Liver (tissue), 9 donors: ENCODE results near the gene ARPC4. TPM values are rescaled to one million over a fixed set of nuclear protein-coding genes. Genes with fewer than 3 reads are reported as not detected.

Experiments used
- DNase-seq: peaks from one replicate; pipeline ENCODE4 v3.0.0-alpha.2; 2017; ENCODE audit warnings: low spot score
- H3K27ac ChIP-seq, 2 donors: one replicate each; pipeline ENCODE4 v1.7.0; 2013; ENCODE audit warnings: inconsistent platforms in 2 of 2, low read length in 2 of 2, control low read depth in 1 of 2, low read depth in 1 of 2, mild to moderate bottlenecking in 1 of 2
- H3K27me3 ChIP-seq, 4 donors: one replicate each; pipeline versions ENCODE4 v1.6.1 to v1.7.0; 2013; ENCODE audit warnings: low read length in 3 of 4, inconsistent platforms in 1 of 4, mild to moderate bottlenecking in 1 of 4, moderate library complexity in 1 of 4; ENCODE audit not compliant: control insufficient read depth in 4 of 4, insufficient read depth in 4 of 4
- H3K36me3 ChIP-seq, 4 donors: one replicate each; pipeline versions ENCODE4 v1.6.1 to v1.7.0; 2013; ENCODE audit warnings: low read length in 3 of 4, mild to moderate bottlenecking in 3 of 4, low read depth in 1 of 4, moderate library complexity in 1 of 4; ENCODE audit not compliant: control insufficient read depth in 4 of 4, insufficient read depth in 3 of 4
- H3K4me1 ChIP-seq, 4 donors: one replicate each; pipeline versions ENCODE4 v1.6.1 to v1.7.0; 2013; ENCODE audit warnings: low read length in 3 of 4, mild to moderate bottlenecking in 3 of 4, moderate library complexity in 1 of 4; ENCODE audit not compliant: control insufficient read depth in 4 of 4, insufficient read depth in 4 of 4
- H3K4me3 ChIP-seq, 3 donors: one replicate each; pipeline versions ENCODE4 v1.6.1 to v1.7.0; 2013; ENCODE audit warnings: low read length in 3 of 3, control low read depth in 1 of 3, low read depth in 1 of 3, mild to moderate bottlenecking in 1 of 3
- H3K9ac ChIP-seq, 2 donors: one replicate each; pipeline ENCODE4 v1.7.0; 2013; ENCODE audit warnings: low read length in 2 of 2, mild to moderate bottlenecking in 2 of 2, moderate library complexity in 2 of 2, control low read depth in 1 of 2, low read depth in 1 of 2
- H3K9me3 ChIP-seq, 4 donors: one replicate each; pipeline versions ENCODE4 v1.6.1 to v1.7.0; 2013; ENCODE audit warnings: low read length in 3 of 4; ENCODE audit not compliant: control insufficient read depth in 4 of 4
- ATF3 ChIP-seq: IDR thresholded peaks from 2 replicates; pipeline ENCODE4 v1.6.1; 2016; ENCODE audit warnings: antibody characterized with exemption
- CTCF ChIP-seq: fragments of 150-350 bp; IDR thresholded peaks from 2 replicates; pipeline ENCODE4 v1.5.1; 2017; ENCODE audit warnings: improper control_type of control experiment, low read depth, low read length; ENCODE audit not compliant: missing input control
- EGR1 ChIP-seq, 2 donors: IDR thresholded peaks; 2 replicates each; pipeline ENCODE4 v1.6.1; 2016 to 2018; ENCODE audit warnings: antibody characterized with exemption in 2 of 2, low read depth in 2 of 2
- FOXA1 ChIP-seq: IDR thresholded peaks from 2 replicates; pipeline ENCODE4 v1.6.1; 2016; ENCODE audit warnings: antibody characterized with exemption
- FOXA2 ChIP-seq: IDR thresholded peaks from 2 replicates; pipeline ENCODE4 v1.6.1; 2016; ENCODE audit warnings: antibody characterized with exemption
- HNF4A ChIP-seq, 2 donors: conservative IDR thresholded peaks; 2 replicates each; pipeline ENCODE4 v1.6.1; 2016; ENCODE audit warnings: antibody characterized with exemption in 2 of 2, mild to moderate bottlenecking in 2 of 2
- HNF4G ChIP-seq: IDR thresholded peaks from 2 replicates; pipeline ENCODE4 v1.6.1; 2016; ENCODE audit warnings: antibody characterized with exemption
- JUND ChIP-seq, 2 donors: IDR thresholded peaks; 2 replicates each; pipeline ENCODE4 v1.6.1; 2016; ENCODE audit warnings: antibody characterized with exemption in 2 of 2
- NR2F2 ChIP-seq: IDR thresholded peaks from 2 replicates; pipeline ENCODE4 v1.6.1; 2016; ENCODE audit warnings: antibody characterized with exemption
- RAD21 ChIP-seq, 2 donors: IDR thresholded peaks; 2 replicates each; pipeline ENCODE4 v1.6.1; 2016; ENCODE audit warnings: antibody characterized with exemption in 2 of 2, mild to moderate bottlenecking in 2 of 2
- RXRA ChIP-seq, 2 donors: IDR thresholded peaks; 2 replicates each; pipeline ENCODE4 v1.6.1; 2017 to 2018; ENCODE audit warnings: antibody characterized with exemption in 2 of 2, mild to moderate bottlenecking in 1 of 2
- SP1 ChIP-seq: IDR thresholded peaks from 2 replicates; pipeline ENCODE4 v1.6.1; 2018; ENCODE audit warnings: antibody characterized with exemption, mild to moderate bottlenecking
- TAF1 ChIP-seq: conservative IDR thresholded peaks from 2 replicates; pipeline ENCODE4 v1.6.1; 2016; ENCODE audit warnings: antibody characterized with exemption, mild to moderate bottlenecking
- YY1 ChIP-seq: IDR thresholded peaks from 2 replicates; pipeline ENCODE4 v1.6.1; 2016; ENCODE audit warnings: antibody characterized with exemption, mild to moderate bottlenecking
- ZBTB33 ChIP-seq: IDR thresholded peaks from 2 replicates; pipeline ENCODE4 v1.6.1; 2016; ENCODE audit warnings: antibody characterized with exemption
- WGBS: extraction: QIAGEN DNeasy Blood & Tissue Kit; methylation state at CpG from one replicate; pipeline ENCODE4 v1.1.7; 2013; 5-methylcytosine and 5-hydroxymethylcytosine counted together
- polyA plus RNA-seq, 2 donors: library from polyadenylated mRNA; stranded (reverse) in 1 of 2; unstranded in 1 of 2; fragments of 200-250 nt in 1 of 2; fragments of >200 nt in 1 of 2; fragmentation: Nextera tagmentation in 1 of 2; extraction: Ambion mirVana in 1 of 2; gene quantifications; one replicate each; pipeline versions ENCODE4 v1.2.1 to v1.2.3, GENCODE V29; 2013 to 2015
- total RNA-seq, 2 donors: library from RNA; depleted of rRNA; stranded (reverse); fragments of >200 nt; gene quantifications; one replicate each; pipeline ENCODE4 v1.2.3, GENCODE V29; 2014
- TF ChIP-seq, protein P1 (sequence below): IDR thresholded peaks from 2 replicates; pipeline ENCODE4 v1.6.1; 2016; ENCODE audit warnings: antibody characterized with exemption
- donor health status: healthy.
- donor health status: healthy.
- donor health status: healthy.
- donor health status: healthy.
- donor health status: healthy.

ARPC4 gene
- total and polyA plus RNA-seq, 4 donors, result 22.1 to 53.6 (median 52.5) TPM

- Histone ChIP-seq H3K4me1 (peaks cover 5 to 21% (median 17%) of the 10 kb centered on the region in 4 donors), H3K27ac (no peak overlapping the region), H3K36me3 (peaks cover 22 to 66% (median 53%) of the 10 kb centered on the region in 4 donors), H3K4me3 (no peak overlapping the region), H3K9me3 (no peaks in the 10 kb centered on the region), H3K27me3 (no peaks in the 10 kb centered on the region), H3K9ac (no peak overlapping the region)
- DNase-seq, result no peak
- WGBS, result 91% methylated on average over 5 of the region's 5 CpGs
- TF ChIP-seq EGR1 (IDR thresholded peaks at IDR 0.05; ENCODE audit: low read depth in 2 of 2), result no peak
Observed at GRCh38 chr3:9746330-9746729, 46.6 kb upstream of the ARPC4 start.

DNA sequence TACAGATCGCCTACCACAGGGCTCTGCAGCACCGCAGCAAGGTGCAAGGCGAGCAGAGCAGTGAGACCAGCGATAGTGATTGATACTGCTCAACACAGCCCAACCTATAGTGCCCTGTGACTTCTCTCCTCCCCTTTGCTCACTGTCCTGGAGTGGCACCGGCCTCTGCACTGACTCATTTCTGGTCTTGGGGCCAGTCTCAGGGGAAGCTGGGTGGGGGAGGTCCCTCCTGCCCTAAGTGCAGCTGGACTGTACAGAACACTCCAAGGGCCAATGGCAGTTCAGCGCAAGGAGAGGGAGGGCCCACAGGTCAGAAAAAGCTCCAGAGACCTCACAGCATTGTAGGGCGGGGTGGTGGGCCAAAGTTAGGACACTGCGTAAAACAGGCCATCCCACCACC lies 45.6 kb upstream of the ARPC4 start:
- Histone ChIP-seq H3K36me3 (peaks cover 17 to 63% (median 49%) of the 10 kb centered on the region in 4 donors), H3K27ac (no peak overlapping the region), H3K9ac (no peak overlapping the region), H3K4me3 (no peak overlapping the region), H3K4me1 (peaks cover 5 to 27% (median 22%) of the 10 kb centered on the region in 4 donors), H3K27me3 (no peaks in the 10 kb centered on the region), H3K9me3 (no peaks in the 10 kb centered on the region)
- 95% methylated on average over 8 of the region's 8 CpGs for WGBS
- no peak for TF ChIP-seq RXRA (IDR thresholded peaks at IDR 0.05)
- TF ChIP-seq FOXA2, result no peak
- TF ChIP-seq FOXA1, result no peak
- TF ChIP-seq JUND (IDR thresholded peaks at IDR 0.05), result no peak
- no peak for TF ChIP-seq SP1
- no peak for TF ChIP-seq ATF3
- no peak for TF ChIP-seq TAF1
- no peak for TF ChIP-seq EGR1 (IDR thresholded peaks at IDR 0.05; ENCODE audit: low read depth in 2 of 2)
- TF ChIP-seq YY1, result no peak
- TF ChIP-seq, protein P1, sequence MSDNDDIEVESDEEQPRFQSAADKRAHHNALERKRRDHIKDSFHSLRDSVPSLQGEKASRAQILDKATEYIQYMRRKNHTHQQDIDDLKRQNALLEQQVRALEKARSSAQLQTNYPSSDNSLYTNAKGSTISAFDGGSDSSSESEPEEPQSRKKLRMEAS, result no peak
- TF ChIP-seq HNF4G, result no peak
- no peak for TF ChIP-seq ZBTB33
- no peak for TF ChIP-seq NR2F2
- DNase-seq, result no peak

GRCh38 chr3:9748031-9748430 lies 44.9 kb upstream of the ARPC4 start:
- no peak overlapping the region for H3K9ac ChIP-seq
- TF ChIP-seq HNF4A (conservative IDR thresholded peaks at IDR 0.05) (no peak), RAD21 (IDR thresholded peaks at IDR 0.05) (no peak), TAF1 (no peak), CTCF (no peak), SP1 (no peak), EGR1 (IDR thresholded peaks at IDR 0.05; ENCODE audit: low read depth in 2 of 2) (no peak), RXRA (IDR thresholded peaks at IDR 0.05) (no peak)
- TF ChIP-seq, protein P1, result no peak
- H3K9me3 ChIP-seq, result no peaks in the 10 kb centered on the region
- no peaks in the 10 kb centered on the region for H3K27me3 ChIP-seq
- peaks cover 5 to 27% (median 22%) of the 10 kb centered on the region in 4 donors for H3K4me1 ChIP-seq
- H3K27ac ChIP-seq, result no peak overlapping the region
- H3K36me3 ChIP-seq, result peaks cover 20 to 56% (median 43%) of the 10 kb centered on the region in 4 donors
- 88% methylated on average over 2 of the region's 2 CpGs for WGBS
- no peak for DNase-seq
- H3K4me3 ChIP-seq, result no peak overlapping the region
